Neural progenitor cell (in vitro differentiated cells): ENCODE measurements around the gene ACAD9.

Source experiments
- CTCF ChIP-seq: fragments of 200-600 bp; sonication (generic); IDR thresholded peaks from 2 replicates; pipeline ENCODE4 v1.5.1; 2017; ENCODE audit warnings: antibody characterized with exemption, mild to moderate bottlenecking
- EZH2 ChIP-seq: fragments of 200-600 bp; sonication (generic); IDR thresholded peaks from 2 replicates; pipeline ENCODE4 v1.6.1; 2017; ENCODE audit warnings: antibody characterized with exemption, mild to moderate bottlenecking, moderate library complexity

GRCh38 chr3:128884992-128885391 lies 5.6 kb downstream of the ACAD9 start:
- TF ChIP-seq EZH2, result no peak
- no peak for TF ChIP-seq CTCF
